HG02763 (cell line): ENCODE results near the gene MAD2L2.
"Not testable (repeated sequence)": the region's sequence is repeated elsewhere in the genome, so short reads cannot be mapped to it uniquely, and the experiment has no call there.

Experiments
- ATAC-seq: cut with Tn5 transposase; IDR thresholded peaks from one replicate; pipeline ENCODE4 v1.9.1; 2021; ENCODE audit warnings: mild to moderate bottlenecking, moderate library complexity; ENCODE audit not compliant: unreplicated experiment

MAD2L2 gene

GRCh38 chr1:11654137-11654938, 26.6 kb downstream of the MAD2L2 start, which contains the start of the genes FBXO2 and FBXO44:
Gene FBXO2, minus strand, starts transcription at chr1:11654429. Its CDS starts 89 bp downstream, at chr1:11654340.
Gene FBXO44, plus strand, starts transcription at chr1:11654877. Its CDS starts 959 bp downstream, at chr1:11655836.
- no peak for ATAC-seq

GRCh38 chr1:11653861-11654136, 27.1 kb downstream of the MAD2L2 start:
- no peak for ATAC-seq

- ATAC-seq = no peak
These were observed 27.7 kb downstream of the MAD2L2 start for GRCh38 chr1:11653101-11653860.

- ATAC-seq = no peak
These were observed 28.7 kb downstream of the MAD2L2 start for GRCh38 chr1:11652203-11652780.

GRCh38 chr1:11651017-11651416, 29.9 kb downstream of the MAD2L2 start:
- no peak for ATAC-seq

GRCh38 chr1:11650331-11650991, 30.5 kb downstream of the MAD2L2 start:
- no peak for ATAC-seq

GRCh38 chr1:11649624-11650330, 31.2 kb downstream of the MAD2L2 start:
- no peak for ATAC-seq

GRCh38 chr1:11649237-11649623, 31.7 kb downstream of the MAD2L2 start:
- ATAC-seq = no peak

- ATAC-seq = no peak
These were observed 32.2 kb downstream of the MAD2L2 start for GRCh38 chr1:11648732-11649158.

GRCh38 chr1:11648039-11648438, 32.9 kb downstream of the MAD2L2 start:
- ATAC-seq = no peak

- no peak for ATAC-seq
These were observed 33.6 kb downstream of the MAD2L2 start for GRCh38 chr1:11647333-11647732.

- no peak for ATAC-seq
These were observed 34.6 kb downstream of the MAD2L2 start for GRCh38 chr1:11646317-11646716.

GRCh38 chr1:11645670-11646265, 35.2 kb downstream of the MAD2L2 start:
- ATAC-seq = no peak

- no peak for ATAC-seq
These were observed 35.7 kb downstream of the MAD2L2 start for GRCh38 chr1:11645270-11645669.

GRCh38 chr1:11643782-11644181, 37.2 kb downstream of the MAD2L2 start:
- ATAC-seq = no peak

GRCh38 chr1:11642418-11643017, 38.4 kb downstream of the MAD2L2 start:
- ATAC-seq = not testable (repeated sequence)

GRCh38 chr1:11641776-11642305, 39.1 kb downstream of the MAD2L2 start:
- ATAC-seq = no peak

- ATAC-seq = no peak
These were observed 40.0 kb downstream of the MAD2L2 start for GRCh38 chr1:11640944-11641343.

- no peak for ATAC-seq
These were observed 40.8 kb downstream of the MAD2L2 start for GRCh38 chr1:11640101-11640500.

GRCh38 chr1:11639372-11639771, 41.6 kb downstream of the MAD2L2 start:
- ATAC-seq = no peak
